NCI-H526 treated with DMSO at 0.1 percent for 48 hours (cell line): Measurements from ENCODE around the gene MINK1.

Experiments used
- DNase-seq: peaks from one replicate; lab custom pipeline; 2025; lab: John Stamatoyannopoulos, UW

The MINK1 gene

DNA sequence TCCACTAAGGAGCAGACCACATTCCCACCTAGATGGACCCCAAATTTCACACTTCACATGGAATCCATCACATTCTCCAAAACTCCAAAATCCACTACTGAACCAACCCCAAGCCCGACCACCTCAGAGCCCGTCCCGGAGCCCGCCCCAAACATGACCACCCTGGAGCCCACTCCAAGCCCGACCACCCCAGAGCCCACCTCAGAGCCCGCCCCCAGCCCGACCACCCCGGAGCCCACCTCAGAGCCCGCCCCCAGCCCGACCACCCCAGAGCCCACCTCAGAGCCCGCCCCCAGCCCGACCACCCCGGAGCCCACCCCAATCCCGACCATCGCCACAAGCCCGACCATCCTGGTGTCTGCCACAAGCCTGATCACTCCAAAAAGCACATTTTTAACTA is 100.5 kb downstream of the MINK1 start:
- DNase-seq, result no peak

DNA sequence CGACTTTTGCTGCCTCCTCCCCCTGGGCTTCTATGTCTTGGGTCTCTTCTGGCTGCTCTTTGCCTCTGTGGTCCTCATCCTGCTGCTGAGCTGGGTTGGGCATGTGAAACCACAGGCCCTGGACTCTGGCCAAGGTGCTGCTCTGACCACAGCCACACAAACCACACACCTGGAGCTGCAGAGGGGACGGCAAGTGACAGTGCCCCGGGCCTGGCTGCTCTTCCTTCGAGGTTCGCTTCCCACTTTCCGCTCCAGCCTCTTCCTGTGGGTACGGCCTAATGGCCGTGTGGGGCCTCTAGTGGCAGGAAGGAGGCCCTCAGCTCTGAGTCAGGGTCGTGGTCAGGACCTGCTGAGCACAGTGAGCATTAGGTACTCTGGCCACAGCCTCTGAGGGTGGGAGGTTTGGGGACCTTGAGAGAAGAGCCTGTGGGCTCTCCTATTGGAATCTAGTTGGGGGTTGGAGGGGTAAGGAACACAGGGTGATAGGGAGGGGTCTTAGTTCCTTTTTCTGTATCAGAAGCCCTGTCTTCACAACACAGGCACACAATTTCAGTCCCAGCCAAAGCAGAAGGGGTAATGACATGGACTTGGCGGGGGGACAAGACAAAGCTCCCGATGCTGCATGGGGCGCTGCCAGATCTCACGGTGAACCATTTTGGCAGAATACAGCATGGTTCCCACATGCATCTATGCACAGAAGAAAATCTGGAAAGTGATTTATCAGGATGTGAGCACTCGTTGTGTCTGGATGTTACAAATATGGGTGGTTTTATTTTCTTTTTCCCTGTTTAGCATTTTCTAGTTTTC is 101.2 kb downstream of the MINK1 start:
- DNase-seq, result no peak

DNA sequence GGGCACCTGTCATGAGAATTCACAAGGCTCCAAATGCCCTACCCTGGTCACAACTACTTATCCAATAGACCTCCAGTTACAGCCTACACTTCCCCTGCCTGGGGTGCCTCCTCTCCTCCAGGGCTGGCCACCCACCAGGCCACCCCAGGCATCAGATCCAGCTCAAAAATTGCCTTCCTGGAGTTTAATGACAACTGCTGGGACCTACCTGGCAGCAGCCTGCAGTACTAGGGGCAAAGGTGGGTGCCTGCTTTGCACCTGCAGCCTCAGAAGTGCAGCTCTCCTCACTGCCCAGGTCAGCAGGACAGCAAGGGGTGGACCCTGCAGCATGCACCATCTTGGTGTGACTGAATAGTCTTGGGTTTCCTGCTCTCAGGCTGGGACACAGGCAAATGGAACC is 102.5 kb downstream of the MINK1 start:
- no peak for DNase-seq

DNA sequence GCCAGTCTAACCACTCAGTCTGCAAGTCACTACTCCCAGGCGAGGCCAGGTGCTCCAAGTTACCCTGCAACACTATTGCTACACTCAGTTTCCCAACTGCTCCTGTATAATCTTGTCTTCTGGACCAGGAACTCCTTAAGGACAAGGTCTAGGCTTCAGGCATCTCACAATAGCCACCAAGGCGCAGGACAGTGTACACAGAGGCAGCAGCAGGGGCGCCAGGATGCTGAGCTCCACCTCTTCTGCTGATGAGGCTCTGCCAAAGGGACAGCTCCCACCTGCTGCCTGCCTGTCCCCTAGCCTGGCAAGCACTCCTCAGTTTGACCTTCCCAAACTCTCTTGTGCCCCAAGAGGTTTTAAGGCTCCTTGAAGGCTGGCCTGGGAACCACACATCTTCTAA is 103.3 kb downstream of the MINK1 start:
- DNase-seq, result no peak

DNA sequence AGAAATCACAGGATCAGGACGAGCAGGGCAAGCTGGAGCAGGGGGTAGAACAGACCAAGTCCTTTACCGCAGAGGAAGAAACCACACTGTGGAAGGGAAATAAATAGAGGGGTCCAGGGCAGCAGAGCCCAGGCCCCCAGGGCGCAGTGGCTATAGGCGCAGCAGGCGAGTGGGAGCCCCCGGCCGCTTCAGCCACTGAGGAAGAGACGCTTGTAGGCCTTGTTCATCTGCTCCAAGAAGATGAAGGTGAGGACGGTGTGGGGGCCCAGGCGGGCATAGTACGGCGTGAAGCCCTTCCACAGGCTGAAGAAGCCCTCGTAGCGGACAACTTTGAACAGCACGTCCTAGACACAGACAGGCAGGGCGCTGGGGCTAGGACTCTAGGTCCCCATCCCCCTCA is 104.4 kb downstream of the MINK1 start:
- DNase-seq, result no peak

DNA sequence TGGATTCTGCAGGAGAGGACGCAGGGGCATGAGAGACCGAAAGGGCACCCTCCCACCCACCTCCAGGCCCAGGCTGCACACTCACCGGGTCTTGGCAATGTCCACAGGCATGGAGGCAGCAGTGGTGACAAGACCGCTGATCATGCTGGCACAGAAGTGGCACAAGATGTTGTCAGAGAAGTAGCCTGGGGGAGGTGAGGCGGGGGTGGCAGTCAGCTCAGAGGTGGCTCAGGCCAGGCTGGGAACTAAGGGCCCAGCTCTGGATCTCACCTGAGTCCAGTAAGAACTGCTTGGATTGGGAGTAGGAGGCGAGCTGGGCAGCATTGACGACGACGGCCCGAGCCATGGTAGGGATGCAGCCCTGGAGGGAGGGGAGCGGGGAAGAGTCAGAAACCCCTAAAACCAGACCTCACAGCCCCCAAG is 104.9 kb downstream of the MINK1 start:
- no peak for DNase-seq

DNA sequence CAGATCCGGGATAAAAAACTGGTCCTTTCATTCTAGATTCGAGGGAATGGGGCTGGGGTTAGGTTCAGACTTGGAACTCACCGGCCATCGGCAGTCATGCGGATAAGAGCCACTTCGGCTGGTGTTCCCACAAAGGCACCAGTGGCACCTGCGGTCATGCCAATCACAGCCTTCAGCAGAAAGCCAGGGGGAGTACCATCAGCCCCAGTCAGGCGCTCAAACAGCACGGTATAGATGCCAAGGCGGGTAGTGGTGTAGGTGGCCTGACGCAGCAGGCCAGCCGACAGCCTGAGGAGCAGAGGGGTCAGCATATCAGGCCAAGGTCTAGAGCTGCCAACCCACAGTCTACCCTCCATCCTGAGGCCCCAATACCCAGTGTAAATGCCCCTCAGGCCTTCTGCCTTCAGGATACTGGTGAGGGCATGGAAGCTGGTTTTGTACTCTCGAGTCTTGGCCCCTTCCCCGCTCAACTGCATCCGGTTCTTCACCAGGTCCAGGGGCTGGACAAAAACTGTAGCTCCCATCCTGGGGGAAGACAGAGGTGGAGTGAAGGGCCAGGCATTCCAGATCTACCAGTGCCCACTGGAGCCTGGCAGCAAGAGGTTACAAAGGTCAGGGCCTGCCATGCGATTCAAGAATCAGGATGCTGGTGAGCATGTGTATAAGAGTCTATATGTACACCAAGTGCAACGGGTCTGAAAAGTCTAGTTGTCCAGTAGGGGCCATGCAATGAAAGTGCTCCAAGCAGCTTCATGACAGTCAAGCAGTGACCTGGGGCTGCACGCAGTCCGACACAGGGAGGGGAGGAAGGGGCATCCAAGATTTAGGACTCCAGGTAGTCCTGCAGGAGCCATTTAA is 105.8 kb downstream of the MINK1 start:
- DNase-seq, result no peak

DNA sequence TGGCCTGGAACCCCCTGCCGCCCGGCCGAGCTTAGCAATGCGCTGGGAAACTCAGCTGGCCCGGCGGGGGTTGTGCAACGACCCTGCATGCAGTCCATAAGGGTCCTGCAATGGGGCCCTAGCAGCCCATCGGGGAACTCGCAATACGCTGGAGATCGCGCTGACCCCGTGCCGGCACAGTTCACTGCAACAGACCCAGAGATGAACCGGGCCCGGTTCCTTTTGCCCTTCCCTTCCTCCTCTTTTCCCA is 106.3 kb downstream of the MINK1 start:
- no peak for DNase-seq

DNA sequence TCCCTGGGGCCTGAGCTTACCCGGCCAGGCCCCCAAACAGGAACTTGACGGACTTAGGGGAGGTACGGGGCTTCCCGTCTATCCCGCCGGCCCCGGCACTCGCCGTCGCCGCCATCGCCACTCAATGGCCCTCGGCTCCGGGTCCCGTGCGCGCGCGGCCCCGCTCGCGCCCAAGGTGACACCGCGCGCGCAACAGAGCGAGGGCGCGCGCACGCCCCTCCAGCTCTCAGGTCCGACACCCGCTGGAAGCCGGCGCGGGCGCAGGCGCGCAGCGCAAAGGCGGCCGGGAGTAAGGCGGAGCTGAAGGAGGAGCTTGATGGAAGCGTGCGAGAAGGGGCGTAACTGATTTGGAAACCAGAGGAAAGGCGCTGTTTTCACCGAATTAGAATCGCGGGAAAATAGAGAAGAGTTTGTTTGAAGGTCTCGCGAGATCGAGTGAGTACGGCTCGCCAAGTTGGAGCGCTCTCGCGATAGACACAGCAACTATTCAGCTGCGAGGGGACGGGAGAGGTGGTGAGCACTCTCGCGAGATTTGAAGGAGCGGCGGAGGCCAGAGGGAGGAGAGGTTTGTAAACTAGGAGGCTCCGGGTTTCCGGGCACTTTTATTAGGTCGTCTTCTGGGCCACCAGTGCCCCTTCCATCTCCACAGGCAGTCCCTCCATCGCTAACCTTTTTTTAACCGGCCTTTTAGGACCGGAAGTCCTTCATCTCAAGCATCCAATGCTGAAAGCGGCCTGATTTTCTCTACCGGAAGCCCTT is 106.8 kb downstream of the MINK1 start, which contains the start of the genes RNF167 and SLC25A11:
Gene RNF167 (plus strand): TSS at position 473 of the 759 bp plus-strand sequence. CDS start 642 bp downstream, outside the sequence.
Gene SLC25A11 (minus strand): TSS at position 251 of the 759 bp plus-strand sequence. CDS start 136 bp downstream, at position 115.
- peak; percentile 96 for DNase-seq

DNA sequence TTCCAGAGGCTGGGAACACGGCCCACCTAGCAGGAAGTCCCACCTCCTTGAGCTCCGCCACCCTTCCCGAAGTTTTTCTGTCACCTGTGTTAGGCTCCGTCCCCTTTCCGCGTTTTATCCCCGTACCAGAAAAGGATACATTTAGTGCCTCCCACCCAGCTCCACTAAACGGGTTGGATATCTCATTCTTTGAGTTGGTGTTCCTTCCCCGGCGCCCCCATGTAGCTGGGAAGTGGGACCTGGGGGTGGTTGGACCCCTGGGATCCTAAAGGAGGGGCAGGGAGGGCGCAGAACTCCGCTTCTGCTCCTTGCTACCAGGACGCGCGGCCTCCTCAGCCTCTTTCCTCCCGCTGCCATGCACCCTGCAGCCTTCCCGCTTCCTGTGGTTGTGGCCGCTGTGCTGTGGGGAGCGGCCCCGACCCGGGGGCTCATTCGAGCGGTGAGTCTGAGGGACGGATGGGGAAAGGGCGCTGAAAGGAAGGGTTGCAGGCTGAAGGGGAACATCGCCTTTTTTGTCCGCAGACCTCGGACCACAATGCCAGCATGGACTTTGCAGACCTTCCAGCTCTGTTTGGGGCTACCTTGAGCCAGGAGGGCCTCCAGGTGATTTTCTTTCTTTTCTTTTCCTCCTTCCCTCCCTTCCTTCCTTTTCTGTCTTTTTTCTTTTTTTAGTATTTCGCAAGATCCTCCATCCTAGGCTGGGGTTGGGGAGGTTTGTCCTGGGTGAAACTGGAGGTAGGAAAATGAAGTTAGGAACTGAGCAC is 107.6 kb downstream of the MINK1 start:
- DNase-seq, result no peak

DNA sequence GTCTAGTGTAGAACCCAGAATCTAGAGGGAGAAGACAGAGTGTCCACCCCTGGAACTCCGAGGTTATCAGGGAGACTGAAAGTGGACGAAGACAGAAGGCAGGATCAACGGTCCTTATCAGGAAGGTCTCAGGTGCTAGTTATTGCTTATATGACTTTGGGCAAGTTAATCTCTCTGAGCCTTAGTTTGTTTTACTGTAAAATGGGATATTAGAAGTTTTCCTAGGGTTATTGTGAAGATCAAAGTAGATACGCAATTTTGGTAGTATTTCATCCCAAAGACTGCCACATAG is 108.1 kb downstream of the MINK1 start:
- DNase-seq, result no peak

DNA sequence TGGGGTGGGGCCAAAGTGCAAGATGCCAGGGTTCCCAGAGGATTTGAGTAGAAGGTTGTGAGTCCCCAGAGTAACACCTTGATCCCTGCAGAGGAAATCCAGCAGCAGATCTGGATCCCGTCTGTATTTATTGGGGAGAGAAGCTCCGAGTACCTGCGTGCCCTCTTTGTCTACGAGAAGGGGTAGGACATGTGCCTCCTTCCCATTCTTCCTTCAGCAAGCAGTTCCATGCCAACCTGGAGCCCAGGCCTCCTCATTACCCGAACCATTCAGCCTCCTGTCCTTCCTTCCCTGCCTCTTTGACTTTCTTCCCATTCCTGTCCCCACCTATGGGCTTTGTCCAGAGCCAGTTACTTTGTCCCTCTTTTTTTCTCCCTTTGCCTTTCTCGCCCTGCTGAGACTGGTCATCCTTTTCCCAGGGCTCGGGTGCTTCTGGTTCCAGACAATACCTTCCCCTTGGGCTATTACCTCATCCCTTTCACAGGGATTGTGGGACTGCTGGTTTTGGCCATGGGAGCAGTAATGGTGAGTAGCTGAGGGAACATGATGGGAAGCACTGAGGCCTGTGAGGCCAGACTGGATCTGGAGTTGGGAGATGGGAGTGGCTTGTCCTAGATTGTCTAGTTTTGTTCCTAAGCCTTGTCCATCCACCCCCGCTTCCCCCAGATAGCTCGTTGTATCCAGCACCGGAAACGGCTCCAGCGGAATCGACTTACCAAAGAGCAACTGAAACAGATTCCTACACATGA is 109.8 kb downstream of the MINK1 start:
- no peak for DNase-seq

DNA sequence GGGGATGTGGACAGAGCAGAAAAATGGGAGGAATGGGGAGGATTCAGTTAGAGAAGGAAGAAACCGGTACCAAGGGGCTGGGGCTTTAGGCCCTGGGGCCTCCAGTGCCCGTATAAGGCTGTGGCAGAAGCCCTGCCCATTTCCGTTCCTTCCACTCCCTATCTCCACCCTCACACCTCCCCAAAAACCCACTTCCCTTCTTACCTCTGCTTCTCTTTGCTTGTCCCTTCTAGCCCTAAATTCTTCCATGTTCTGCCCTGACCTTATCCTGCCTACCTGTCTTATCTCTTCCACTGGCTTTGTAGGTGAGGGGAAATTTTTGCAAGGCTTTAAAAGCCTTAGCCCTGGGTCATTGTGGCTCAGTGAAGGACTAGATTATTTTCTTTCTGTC is 111.0 kb downstream of the MINK1 start:
- DNase-seq, result no peak

DNA sequence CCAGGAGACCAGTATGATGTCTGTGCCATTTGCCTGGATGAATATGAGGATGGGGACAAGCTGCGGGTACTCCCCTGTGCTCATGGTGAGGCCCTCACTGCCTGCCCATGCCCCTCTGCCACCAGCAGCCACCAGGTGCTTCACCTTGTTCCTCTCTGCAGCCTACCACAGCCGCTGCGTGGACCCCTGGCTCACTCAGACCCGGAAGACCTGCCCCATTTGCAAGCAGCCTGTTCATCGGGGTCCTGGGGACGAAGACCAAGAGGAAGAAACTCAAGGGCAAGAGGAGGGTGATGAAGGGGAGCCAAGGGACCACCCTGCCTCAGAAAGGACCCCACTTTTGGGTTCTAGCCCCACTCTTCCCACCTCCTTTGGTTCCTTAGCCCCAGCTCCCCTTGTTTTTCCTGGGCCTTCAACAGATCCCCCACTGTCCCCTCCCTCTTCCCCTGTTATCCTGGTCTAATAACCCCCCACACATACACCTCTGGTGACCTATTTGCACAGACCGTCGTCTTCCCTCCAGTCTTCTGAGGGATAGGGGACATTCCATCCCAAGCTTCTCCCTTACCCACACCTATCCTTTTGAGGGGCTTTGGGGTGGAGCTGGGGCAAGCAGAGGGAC is 111.5 kb downstream of the MINK1 start:
- DNase-seq, result no peak

DNA sequence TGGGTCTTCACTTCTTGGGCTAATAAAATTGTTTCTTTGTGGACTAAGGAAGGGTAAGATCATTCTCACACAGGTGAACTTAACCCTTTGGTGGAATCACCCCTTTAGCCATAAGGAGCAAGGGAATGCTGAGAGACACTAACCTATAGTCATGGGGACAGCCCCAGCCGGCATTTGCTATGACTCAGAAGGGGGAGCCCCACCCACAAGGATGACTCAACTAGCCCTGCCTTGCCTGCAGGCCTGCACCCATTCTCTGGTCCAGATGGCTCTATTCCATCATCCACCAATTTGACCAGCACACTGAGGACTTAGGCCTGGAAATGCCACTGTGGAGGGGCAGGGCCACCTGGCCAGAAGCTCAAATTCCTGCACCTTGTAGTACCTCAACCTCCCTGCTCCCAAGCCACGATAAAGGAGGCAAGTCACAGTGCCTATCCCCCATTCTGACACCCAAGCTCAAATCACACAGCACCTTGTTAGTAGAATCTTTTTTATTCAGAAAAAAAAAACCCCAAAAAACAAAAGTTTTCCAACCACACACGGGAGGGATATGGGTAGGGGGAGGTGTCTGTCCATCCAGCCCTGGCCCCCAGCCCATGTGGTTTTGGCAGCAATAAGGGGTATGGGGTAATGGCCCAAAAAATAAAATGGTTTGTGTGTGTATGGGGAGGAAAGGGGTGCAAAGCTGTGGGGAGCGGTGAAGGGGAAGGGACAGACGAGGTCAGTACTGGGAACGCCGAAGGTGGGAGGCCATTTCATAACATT is 112.2 kb downstream of the MINK1 start:
- no peak for DNase-seq

DNA sequence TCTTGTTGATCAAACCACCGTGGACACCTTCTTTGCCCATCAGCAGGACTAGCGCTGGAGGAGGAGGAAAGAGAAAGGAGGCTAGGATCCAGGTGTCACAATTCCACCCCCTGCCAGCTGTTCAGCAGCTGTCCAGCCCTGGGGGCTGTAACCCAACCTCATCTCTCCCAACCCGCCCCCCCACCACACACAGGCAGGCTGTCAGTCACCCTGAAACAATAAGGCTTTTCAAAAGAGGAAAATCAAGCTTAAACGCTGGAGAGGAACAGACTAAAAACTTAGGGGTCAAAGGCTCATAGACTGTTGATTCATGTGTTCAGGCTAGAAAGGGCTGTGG is 112.8 kb downstream of the MINK1 start:
- DNase-seq, result no peak

DNA sequence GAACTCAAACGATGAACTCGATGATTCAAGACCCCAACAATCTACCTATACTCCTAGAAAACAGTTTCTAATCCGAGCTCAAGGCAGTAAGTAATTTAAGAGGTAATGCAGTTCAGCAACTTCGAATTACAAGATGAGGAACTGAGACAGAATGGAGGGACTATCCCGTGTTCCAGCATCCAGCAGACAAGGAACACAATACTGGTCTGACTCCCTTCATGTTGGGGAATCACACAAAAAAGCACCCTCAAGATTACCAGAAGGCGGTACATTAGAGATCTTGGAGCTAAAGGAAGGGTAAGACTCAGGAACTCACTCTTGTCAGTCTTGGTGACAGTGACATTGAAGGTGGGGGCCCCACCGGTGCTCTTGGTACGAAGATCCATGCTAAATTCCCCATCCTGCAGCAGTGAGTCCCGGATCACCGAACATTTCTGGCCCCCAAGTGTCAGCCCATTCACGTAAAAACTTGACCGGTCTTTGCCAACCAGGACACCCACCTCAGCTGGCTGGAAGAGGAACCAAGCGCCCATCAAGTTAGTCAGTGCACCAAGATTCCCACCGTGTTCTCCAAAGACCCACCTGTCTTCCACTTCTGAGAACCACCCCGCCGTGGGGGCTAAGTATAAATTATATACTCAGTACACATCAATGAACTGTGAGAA is 113.3 kb downstream of the MINK1 start:
- no peak for DNase-seq

DNA sequence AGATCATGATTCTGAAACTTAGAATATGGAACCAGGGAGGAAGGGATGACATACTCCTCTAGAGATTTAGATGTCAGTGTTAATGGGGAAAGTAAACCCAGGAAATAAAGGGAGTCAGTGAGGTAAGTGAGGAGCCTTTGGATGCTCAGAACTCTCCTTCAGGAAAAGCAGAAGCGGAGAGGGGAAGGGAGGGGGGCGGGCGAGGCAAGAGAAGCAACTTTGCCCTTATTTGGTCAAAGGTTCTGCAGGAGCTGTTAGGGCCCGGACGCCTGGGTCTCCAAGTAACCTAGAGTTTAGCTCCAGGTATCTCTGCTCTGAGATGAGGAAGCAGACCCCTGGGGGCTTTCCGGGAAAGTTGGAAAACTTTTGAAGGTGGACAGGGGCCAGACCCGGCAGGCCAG is 113.9 kb downstream of the MINK1 start:
- no peak for DNase-seq
